ENCODE data around the gene GREM1. TPM values are rescaled to one million over a fixed set of nuclear protein-coding genes. Genes with fewer than 3 reads are reported as not detected.

GREM1 gene
- total and polyA plus RNA-seq, 12 donors, result 0.03 to 0.37 (median 0.19) TPM; not detected in 3

GRCh38 chr15:32698773-32699390 lies 18.9 kb upstream of the GREM1 start:
- ATAC-seq (no peak), DNase-seq (no peak)
- no peak overlapping the region for H3K27ac ChIP-seq
- no peaks in the 10 kb centered on the region for H3K9me3 ChIP-seq
- H3K4me3 ChIP-seq, result no peak overlapping the region
- H3K27me3 ChIP-seq, result peaks cover 0 to 34% (median 9%) of the 10 kb centered on the region in 7 donors
- no peak for TF ChIP-seq CTCF (IDR thresholded peaks at IDR 0.05)
- intact Hi-C loops (cut with DNase I), result no loop called here
- no peaks in the 10 kb centered on the region for H3K4me1 ChIP-seq
- no peaks in the 10 kb centered on the region for H3K36me3 ChIP-seq
- 78 to 86% methylated on average over 5 of the region's 5 CpGs for WGBS, 2 donors

- no peak for TF ChIP-seq CTCF (IDR thresholded peaks at IDR 0.05)
- no peak for ATAC-seq
- WGBS, 2 donors, result 87 to 91% methylated on average over 12 to 14 of the region's 14 CpGs
Observed at GRCh38 chr15:32700501-32701150, 17.2 kb upstream of the GREM1 start.

GRCh38 chr15:32701863-32702262 lies 15.9 kb upstream of the GREM1 start:
- no peak for ATAC-seq

More at GRCh38 chr15:32700501-32701150, 17.2 kb upstream of the GREM1 start:
- Histone ChIP-seq H3K27ac (no peak overlapping the region), H3K36me3 (no peaks in the 10 kb centered on the region), H3K4me3 (no peak overlapping the region), H3K27me3 (peaks cover 0 to 51% (median 9%) of the 10 kb centered on the region in 7 donors), H3K9me3 (no peaks in the 10 kb centered on the region), H3K4me1 (no peaks in the 10 kb centered on the region)
- DNase-seq, result no peak
- intact Hi-C loops (cut with DNase I), result no loop called here

More at GRCh38 chr15:32701863-32702262, 15.9 kb upstream of the GREM1 start:
- Histone ChIP-seq H3K9me3 (no peaks in the 10 kb centered on the region), H3K36me3 (no peaks in the 10 kb centered on the region), H3K27ac (no peak overlapping the region), H3K27me3 (peaks cover 0 to 51% (median 9%) of the 10 kb centered on the region in 7 donors), H3K4me3 (no peak overlapping the region), H3K4me1 (no peaks in the 10 kb centered on the region)
- WGBS, 2 donors, result 54 to 57% methylated on average over 3 of the region's 3 CpGs
- DNase-seq, result no peak
- intact Hi-C loops (cut with DNase I), result no loop called here
- no peak for TF ChIP-seq CTCF (IDR thresholded peaks at IDR 0.05)
